Gastroesophageal sphincter (tissue), 3 donors: ENCODE results near the gene GOT1.

ENCODE experiments used
- CTCF ChIP-seq, 4 experiments: fragments of 200-600 bp in 2 of 4; fragments of 450-650 bp in 2 of 4; sonication (generic) in 1 of 4; IDR thresholded peaks; one replicate each; pipeline ENCODE4 v1.5.1; 2017 to 2019; ENCODE audit warnings: antibody characterized with exemption in 4 of 4, mild to moderate bottlenecking in 2 of 4, moderate library complexity in 2 of 4
- EP300 ChIP-seq: sonication (generic); formaldehyde crosslinking; IDR thresholded peaks from one replicate; pipeline ENCODE4 v1.6.1; 2017; ENCODE audit warnings: antibody characterized with exemption, mild to moderate bottlenecking
- POLR2AphosphoS5 ChIP-seq: sonication (generic); formaldehyde crosslinking; IDR thresholded peaks from one replicate; pipeline ENCODE4 v1.6.1; 2017; ENCODE audit warnings: antibody characterized with exemption

- TF ChIP-seq EP300 (no peak), CTCF (IDR thresholded peaks at IDR 0.05) (no peak), POLR2AphosphoS5 (no peak)
Observed at GRCh38 chr10:99369126-99369525, 61.3 kb downstream of the GOT1 start.
